Mucosa of descending colon (tissue), 3 donors: ENCODE data around the gene ST3GAL4. TPM values are rescaled to one million over a fixed set of nuclear protein-coding genes. Genes with fewer than 3 reads are reported as not detected.
A peak's percentile ranks its signal among the peaks of the same experiment; 100 is the strongest.

Experiments
- ATAC-seq: fragments of 200-7000 bp; cut with Tn5 transposase; one replicate; pipeline ENCODE4 v1.9.1; 2020; ENCODE audit warnings: mild to moderate bottlenecking, moderate library complexity
- DNase-seq, 3 donors: peaks; one replicate each; pipeline ENCODE4 v3.0.0-alpha.2; 2020
- H3K36me3 ChIP-seq: fragments of 200-600 bp; one replicate; pipeline ENCODE4 v1.8.0; 2021; ENCODE audit warnings: low read depth, mild to moderate bottlenecking
- H3K4me1 ChIP-seq: fragments of 200-600 bp; one replicate; pipeline ENCODE4 v1.8.0; 2021; ENCODE audit warnings: low read depth, mild to moderate bottlenecking
- H3K4me3 ChIP-seq: fragments of 200-600 bp; one replicate; pipeline ENCODE4 v1.8.0; 2021; ENCODE audit warnings: mild to moderate bottlenecking
- H3K9me3 ChIP-seq: fragments of 200-600 bp; one replicate; pipeline ENCODE4 v1.8.0; 2021; ENCODE audit warnings: mild to moderate bottlenecking
- intact Hi-C, 2 donors: fragments of 100-400 bp; cut with DNase I in 1 of 2; cut with micrococcal nuclease in 1 of 2; formaldehyde crosslinking; loops; one replicate each; pipeline versions ENCODE4 v1.11.0 to v1.11.1; 2022; cut with DNase I, micrococcal nuclease
- total RNA-seq, 3 donors: library from RNA; stranded (reverse); fragmentation: NEBNext Ultra II Directional in 2 of 3; extraction: Animal tissue kit (Norgen Biotek cat#: 25700) in 2 of 3; gene quantifications; one replicate each; pipeline versions ENCODE4 v1.2.1 to v1.2.4, GENCODE V29; 2021 to 2023
- TF ChIP-seq, protein P1 (sequence below): fragments of 200-600 bp; IDR thresholded peaks from one replicate; pipeline ENCODE4 v1.8.0; 2022; ENCODE audit warnings: antibody characterized with exemption, mild to moderate bottlenecking
- donor health status: DM: no; HTN: no; CAD: no; lungs with moderate emphysema.
- donor health status: DM: no; HTN: no; CAD: no.
- donor health status: DM: no; HTN: yes; CAD: no.

The ST3GAL4 gene
- total RNA-seq, 3 donors from 2014 or later = 94.7 to 460 (median 217) TPM

DNA sequence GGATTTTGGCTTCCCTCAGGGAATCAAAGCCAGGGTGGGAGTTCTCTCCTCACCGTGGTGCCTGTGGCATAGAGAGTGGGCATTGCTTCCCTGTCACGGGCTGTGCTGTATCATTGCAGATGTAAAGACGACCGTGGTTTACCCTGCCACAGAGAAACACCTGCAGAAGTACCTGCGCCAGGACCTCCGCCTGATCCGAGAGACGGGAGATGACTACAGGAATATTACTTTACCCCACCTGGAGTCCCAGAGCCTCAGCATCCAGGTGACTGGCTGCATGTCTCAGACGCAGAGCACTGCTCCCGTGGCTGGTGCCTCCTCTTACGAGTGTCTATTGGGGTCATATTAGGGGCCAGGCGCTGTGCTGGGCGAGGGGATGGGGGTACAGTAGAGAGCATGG lies 24.2 kb upstream of the ST3GAL4 start:
- Histone ChIP-seq H3K4me1 (no peaks in the 10 kb centered on the region), H3K4me3 (no peak overlapping the region), H3K36me3 (no peaks in the 10 kb centered on the region), H3K9me3 (no peaks in the 10 kb centered on the region)
- DNase-seq = peak in 1 of 3 donors; percentile 39
- ATAC-seq = no peak
- TF ChIP-seq, protein P1, sequence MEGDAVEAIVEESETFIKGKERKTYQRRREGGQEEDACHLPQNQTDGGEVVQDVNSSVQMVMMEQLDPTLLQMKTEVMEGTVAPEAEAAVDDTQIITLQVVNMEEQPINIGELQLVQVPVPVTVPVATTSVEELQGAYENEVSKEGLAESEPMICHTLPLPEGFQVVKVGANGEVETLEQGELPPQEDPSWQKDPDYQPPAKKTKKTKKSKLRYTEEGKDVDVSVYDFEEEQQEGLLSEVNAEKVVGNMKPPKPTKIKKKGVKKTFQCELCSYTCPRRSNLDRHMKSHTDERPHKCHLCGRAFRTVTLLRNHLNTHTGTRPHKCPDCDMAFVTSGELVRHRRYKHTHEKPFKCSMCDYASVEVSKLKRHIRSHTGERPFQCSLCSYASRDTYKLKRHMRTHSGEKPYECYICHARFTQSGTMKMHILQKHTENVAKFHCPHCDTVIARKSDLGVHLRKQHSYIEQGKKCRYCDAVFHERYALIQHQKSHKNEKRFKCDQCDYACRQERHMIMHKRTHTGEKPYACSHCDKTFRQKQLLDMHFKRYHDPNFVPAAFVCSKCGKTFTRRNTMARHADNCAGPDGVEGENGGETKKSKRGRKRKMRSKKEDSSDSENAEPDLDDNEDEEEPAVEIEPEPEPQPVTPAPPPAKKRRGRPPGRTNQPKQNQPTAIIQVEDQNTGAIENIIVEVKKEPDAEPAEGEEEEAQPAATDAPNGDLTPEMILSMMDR = no peak
- intact Hi-C loops = no loop called here

DNA sequence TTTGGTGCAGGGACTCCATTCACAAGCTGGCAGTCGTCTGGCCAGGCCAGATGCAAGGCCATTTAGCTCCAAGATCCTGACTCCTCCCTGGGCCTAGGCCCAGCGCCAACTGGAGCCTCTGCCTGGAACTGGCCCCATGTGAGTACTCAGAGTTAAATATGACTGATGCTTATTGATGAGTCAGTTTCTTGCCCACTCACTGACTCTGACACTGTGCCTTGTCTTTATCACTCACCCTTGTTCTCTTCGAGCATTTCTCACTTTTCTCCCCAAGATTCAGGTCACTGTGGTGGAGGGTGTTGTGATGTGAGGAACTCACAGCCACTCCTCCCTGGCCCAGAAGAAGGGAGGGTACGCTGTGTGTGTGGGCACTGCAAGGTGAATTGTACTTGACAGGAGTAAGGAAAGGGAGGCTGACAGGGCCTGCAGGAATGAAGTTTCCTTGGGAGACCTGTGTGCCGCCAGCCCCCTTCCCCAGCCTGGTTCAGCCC lies 23.2 kb upstream of the ST3GAL4 start:
- DNase-seq = peak; percentile 49 to 76 (median 62)

DNA sequence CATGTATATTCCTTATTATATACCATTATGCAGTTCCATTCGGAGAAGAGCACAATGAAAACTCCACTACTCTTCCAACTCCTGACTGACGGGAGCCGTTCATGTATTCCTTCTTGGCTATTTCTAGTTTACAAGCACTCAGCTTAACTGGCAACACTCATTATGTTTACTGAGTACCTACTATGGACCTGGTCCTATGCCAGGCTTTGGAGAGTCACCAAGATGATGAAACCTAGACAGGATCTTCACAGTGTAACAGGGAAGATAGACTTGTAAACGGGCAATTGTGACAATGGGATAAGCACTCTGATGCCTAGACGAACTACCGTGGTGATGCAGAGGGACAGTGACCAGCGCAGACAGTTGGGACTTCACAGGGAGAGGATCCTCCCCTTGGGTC lies 22.3 kb upstream of the ST3GAL4 start:
- ATAC-seq (no peak), DNase-seq (no peak)
- intact Hi-C loops = no loop called here
- TF ChIP-seq, protein P1 = no peak
- H3K9me3 ChIP-seq = no peaks in the 10 kb centered on the region
- H3K4me1 ChIP-seq = no peaks in the 10 kb centered on the region
- H3K36me3 ChIP-seq = no peaks in the 10 kb centered on the region
- no peak overlapping the region for H3K4me3 ChIP-seq

More for the DNA sequence above, 23.2 kb upstream of the ST3GAL4 start:
- Histone ChIP-seq H3K36me3 (no peaks in the 10 kb centered on the region), H3K4me1 (no peaks in the 10 kb centered on the region), H3K4me3 (no peak overlapping the region), H3K9me3 (no peaks in the 10 kb centered on the region)
- TF ChIP-seq, protein P1 = no peak
- intact Hi-C loops = no loop called here
- peak; percentile 50 for ATAC-seq

DNA sequence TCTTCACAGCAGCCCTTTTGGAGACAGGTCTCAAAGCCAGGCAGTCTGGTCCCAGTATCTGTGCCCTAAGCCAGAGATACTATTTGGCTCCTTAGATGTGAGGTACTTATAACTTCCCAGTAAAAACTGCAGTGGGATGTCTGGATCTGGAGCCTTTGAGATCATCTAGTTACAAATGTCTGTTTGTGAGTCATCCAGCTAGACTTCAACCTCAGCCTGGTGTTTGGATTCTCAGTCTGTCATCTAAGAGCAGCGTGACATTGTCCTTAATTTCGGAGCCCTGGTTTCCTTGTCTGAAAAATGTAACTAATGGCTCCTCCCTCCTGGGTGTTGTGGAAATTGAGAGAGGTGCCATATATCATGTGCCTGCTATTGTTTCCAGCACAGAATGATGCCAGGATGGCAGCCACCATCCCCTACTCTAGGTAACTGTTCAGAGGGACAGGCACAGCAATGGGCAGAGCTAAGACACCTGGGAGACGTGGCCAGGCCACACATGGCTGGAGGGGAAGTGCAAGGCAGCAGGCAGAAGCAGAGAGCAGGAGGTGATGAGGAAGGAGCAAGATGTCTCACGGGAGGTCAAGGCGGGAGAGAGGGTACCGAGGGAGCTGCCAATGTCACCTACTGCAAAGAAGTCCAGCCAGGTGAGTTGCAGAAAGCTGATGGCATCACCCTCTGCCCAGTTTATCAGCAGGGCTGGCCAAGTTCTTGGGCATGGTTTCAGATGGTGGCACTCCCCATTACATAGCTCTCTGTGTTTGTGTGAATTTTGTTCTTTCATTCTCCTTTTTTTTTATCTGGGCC lies 20.6 kb upstream of the ST3GAL4 start:
- peak; percentile 17 for ATAC-seq

DNA sequence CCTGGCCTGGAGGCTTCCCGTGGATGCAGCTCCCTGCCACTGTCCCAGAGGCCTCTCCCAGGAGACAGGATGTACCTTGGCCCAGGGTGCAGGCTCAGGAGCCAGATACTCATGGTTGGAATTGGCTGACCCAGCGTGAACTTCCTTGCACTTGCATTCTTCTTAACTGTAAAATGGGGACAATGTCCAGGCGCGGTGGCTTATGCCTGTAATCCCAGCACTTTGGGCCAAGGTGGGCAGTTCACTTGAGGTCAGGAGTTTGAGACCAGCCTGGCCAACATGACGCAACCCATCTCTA lies 20.1 kb upstream of the ST3GAL4 start:
- Histone ChIP-seq H3K4me3 (no peak overlapping the region), H3K9me3 (no peaks in the 10 kb centered on the region), H3K4me1 (no peaks in the 10 kb centered on the region), H3K36me3 (no peaks in the 10 kb centered on the region)
- ATAC-seq (peak; percentile 69), DNase-seq (peak in 1 of 3 donors; percentile 28)
- intact Hi-C loops = no loop called here
- TF ChIP-seq, protein P1 = no peak

More for the DNA sequence above, 20.6 kb upstream of the ST3GAL4 start:
- Histone ChIP-seq H3K4me3 (no peak overlapping the region), H3K4me1 (no peaks in the 10 kb centered on the region), H3K9me3 (no peaks in the 10 kb centered on the region), H3K36me3 (no peaks in the 10 kb centered on the region)
- DNase-seq = peak in 1 of 3 donors; percentile 12
- TF ChIP-seq, protein P1 = no peak
- intact Hi-C loops = no loop called here
